ENCODE measurements around the gene MS4A4A.

DNA sequence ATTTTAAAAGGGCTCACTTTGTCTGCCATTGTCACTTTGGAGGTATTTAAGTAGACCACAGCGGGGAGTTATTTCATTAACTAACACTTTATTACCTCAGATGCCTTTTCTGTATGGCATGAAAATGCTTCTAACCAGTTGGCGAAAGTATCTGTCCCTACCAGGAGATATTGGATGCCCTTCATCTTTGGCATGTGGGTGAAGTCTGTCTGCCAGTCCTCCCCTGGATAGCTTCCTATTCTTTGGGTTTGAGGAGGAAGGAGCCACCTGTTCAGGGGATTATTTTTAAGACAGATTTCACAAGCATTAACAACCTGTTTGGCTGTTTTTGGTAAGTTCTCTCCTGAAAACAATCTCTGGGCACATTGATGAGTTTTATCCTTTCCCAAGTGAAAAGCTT, 63.7 kb downstream of the MS4A4A start:
- TF ChIP-seq EZH2 (IDR thresholded peaks at IDR 0.05; ENCODE audit: borderline replicate concordance, insufficient read depth, low read depth, low read length, poor library complexity, severe bottlenecking), result no peak
- TF ChIP-seq, protein P1, sequence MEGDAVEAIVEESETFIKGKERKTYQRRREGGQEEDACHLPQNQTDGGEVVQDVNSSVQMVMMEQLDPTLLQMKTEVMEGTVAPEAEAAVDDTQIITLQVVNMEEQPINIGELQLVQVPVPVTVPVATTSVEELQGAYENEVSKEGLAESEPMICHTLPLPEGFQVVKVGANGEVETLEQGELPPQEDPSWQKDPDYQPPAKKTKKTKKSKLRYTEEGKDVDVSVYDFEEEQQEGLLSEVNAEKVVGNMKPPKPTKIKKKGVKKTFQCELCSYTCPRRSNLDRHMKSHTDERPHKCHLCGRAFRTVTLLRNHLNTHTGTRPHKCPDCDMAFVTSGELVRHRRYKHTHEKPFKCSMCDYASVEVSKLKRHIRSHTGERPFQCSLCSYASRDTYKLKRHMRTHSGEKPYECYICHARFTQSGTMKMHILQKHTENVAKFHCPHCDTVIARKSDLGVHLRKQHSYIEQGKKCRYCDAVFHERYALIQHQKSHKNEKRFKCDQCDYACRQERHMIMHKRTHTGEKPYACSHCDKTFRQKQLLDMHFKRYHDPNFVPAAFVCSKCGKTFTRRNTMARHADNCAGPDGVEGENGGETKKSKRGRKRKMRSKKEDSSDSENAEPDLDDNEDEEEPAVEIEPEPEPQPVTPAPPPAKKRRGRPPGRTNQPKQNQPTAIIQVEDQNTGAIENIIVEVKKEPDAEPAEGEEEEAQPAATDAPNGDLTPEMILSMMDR (IDR thresholded peaks at IDR 0.05), result no peak
